ENCODE results near the gene NT5DC3.

GRCh38 chr12:103875666-103876065, 34.6 kb upstream of the NT5DC3 start:
- TF ChIP-seq, protein P1, sequence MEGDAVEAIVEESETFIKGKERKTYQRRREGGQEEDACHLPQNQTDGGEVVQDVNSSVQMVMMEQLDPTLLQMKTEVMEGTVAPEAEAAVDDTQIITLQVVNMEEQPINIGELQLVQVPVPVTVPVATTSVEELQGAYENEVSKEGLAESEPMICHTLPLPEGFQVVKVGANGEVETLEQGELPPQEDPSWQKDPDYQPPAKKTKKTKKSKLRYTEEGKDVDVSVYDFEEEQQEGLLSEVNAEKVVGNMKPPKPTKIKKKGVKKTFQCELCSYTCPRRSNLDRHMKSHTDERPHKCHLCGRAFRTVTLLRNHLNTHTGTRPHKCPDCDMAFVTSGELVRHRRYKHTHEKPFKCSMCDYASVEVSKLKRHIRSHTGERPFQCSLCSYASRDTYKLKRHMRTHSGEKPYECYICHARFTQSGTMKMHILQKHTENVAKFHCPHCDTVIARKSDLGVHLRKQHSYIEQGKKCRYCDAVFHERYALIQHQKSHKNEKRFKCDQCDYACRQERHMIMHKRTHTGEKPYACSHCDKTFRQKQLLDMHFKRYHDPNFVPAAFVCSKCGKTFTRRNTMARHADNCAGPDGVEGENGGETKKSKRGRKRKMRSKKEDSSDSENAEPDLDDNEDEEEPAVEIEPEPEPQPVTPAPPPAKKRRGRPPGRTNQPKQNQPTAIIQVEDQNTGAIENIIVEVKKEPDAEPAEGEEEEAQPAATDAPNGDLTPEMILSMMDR (IDR thresholded peaks at IDR 0.05), result no peak
- no peak for TF ChIP-seq POLR2A (IDR thresholded peaks at IDR 0.05)

Data from tibial nerve (tissue), 3 donors.